Measurements from ENCODE around the gene PAPPA.
A peak's percentile ranks its signal among the peaks of the same experiment; 100 is the strongest.

The PAPPA gene

GRCh38 chr9:116275418-116276195 is 122.0 kb downstream of the PAPPA start:
- DNase-seq (ENCODE audit: low spot score), result no peak

- no peak for DNase-seq (ENCODE audit: low spot score)
Observed at GRCh38 chr9:116276196-116276493, 122.6 kb downstream of the PAPPA start.

- no peak for DNase-seq (ENCODE audit: low spot score)
Observed at GRCh38 chr9:116276651-116277121, 123.1 kb downstream of the PAPPA start.

GRCh38 chr9:116278326-116278725 is 124.7 kb downstream of the PAPPA start:
- no peak for DNase-seq (ENCODE audit: low spot score)

GRCh38 chr9:116279230-116279629 is 125.6 kb downstream of the PAPPA start:
- DNase-seq (ENCODE audit: low spot score), result no peak

- DNase-seq (ENCODE audit: low spot score), result no peak
Observed at GRCh38 chr9:116280529-116280928, 126.9 kb downstream of the PAPPA start.

GRCh38 chr9:116282597-116282996 is 129.0 kb downstream of the PAPPA start:
- no peak for DNase-seq (ENCODE audit: low spot score)

GRCh38 chr9:116284518-116284917 is 130.9 kb downstream of the PAPPA start:
- DNase-seq (ENCODE audit: low spot score), result no peak

- no peak for DNase-seq (ENCODE audit: low spot score)
Observed at GRCh38 chr9:116285320-116285719, 131.7 kb downstream of the PAPPA start.

- DNase-seq (ENCODE audit: low spot score), result no peak
Observed at GRCh38 chr9:116286297-116286696, 132.7 kb downstream of the PAPPA start.

- DNase-seq (ENCODE audit: low spot score), result no peak
Observed at GRCh38 chr9:116287721-116288120, 134.1 kb downstream of the PAPPA start.

GRCh38 chr9:116288658-116289057 is 135.1 kb downstream of the PAPPA start:
- DNase-seq (ENCODE audit: low spot score), result peak; percentile 45

GRCh38 chr9:116297346-116297745 is 143.8 kb downstream of the PAPPA start:
- no peak for DNase-seq (ENCODE audit: low spot score)

- DNase-seq (ENCODE audit: low spot score), result no peak
Observed at GRCh38 chr9:116298249-116298648, 144.7 kb downstream of the PAPPA start.

GRCh38 chr9:116298878-116299391 is 145.3 kb downstream of the PAPPA start:
- DNase-seq (ENCODE audit: low spot score), result no peak

GRCh38 chr9:116300360-116300870 is 146.8 kb downstream of the PAPPA start:
- no peak for DNase-seq (ENCODE audit: low spot score)

GRCh38 chr9:116303270-116303669 is 149.7 kb downstream of the PAPPA start:
- DNase-seq (ENCODE audit: low spot score), result no peak

GRCh38 chr9:116303886-116304538 is 150.4 kb downstream of the PAPPA start:
- no peak for DNase-seq (ENCODE audit: low spot score)

- no peak for DNase-seq (ENCODE audit: low spot score)
Observed at GRCh38 chr9:116304761-116305160, 151.2 kb downstream of the PAPPA start.

- no peak for DNase-seq (ENCODE audit: low spot score)
Observed at GRCh38 chr9:116308076-116308475, 154.5 kb downstream of the PAPPA start.

GRCh38 chr9:116309900-116310611 is 156.5 kb downstream of the PAPPA start:
- no peak for DNase-seq (ENCODE audit: low spot score)

- DNase-seq (ENCODE audit: low spot score), result no peak
Observed at GRCh38 chr9:116312221-116312620, 158.6 kb downstream of the PAPPA start.

- DNase-seq (ENCODE audit: low spot score), result no peak
Observed at GRCh38 chr9:116313638-116314037, 160.0 kb downstream of the PAPPA start.

Data from LoVo (cell line).